ENCODE data around the gene IFNLR1.

Gene IFNLR1

DNA sequence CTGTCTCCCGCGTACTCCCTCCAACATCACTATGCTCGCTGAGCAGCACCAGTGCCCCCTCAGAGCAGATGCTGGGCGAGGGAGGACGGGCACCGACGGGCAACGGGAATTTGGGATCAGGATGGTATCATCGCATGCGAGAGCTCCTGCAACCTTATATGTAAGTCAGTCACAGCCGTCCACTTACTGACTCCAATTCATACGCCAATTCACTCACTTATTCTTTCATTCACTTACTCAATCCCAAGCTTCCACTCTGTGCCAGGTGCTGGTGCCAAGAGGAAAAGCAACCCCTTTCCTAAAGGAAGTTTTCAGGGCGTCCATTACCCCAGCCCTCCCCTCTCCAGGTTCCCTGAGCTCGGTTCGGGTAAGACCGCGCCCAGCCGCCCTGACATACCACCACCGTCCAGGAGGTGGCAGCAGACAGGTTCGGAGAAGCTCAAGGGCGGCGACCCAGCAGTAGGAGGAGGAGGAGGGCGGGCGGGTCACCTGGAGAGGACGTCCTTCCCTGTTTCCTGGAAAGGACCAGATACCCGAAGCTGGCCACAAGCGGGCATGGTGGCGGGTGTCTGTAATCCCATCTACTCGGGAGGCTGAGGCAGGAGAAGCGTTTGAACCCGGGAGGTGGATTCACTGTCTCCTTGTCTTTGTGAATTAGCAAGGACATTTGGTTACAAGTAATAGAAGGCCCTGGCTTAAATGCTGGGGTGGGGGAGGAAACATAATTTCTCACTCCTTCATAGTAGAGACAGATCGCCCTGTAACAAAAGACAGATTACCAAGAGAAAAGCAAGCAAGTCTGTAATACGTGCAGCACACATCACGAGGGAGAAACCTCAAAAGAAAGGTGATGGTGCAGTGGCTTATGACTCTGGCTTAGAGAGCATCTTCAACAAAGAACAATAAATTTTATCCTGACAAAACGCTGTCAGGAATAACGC, 36.6 kb downstream of the IFNLR1 start:
- TF ChIP-seq, protein P1, sequence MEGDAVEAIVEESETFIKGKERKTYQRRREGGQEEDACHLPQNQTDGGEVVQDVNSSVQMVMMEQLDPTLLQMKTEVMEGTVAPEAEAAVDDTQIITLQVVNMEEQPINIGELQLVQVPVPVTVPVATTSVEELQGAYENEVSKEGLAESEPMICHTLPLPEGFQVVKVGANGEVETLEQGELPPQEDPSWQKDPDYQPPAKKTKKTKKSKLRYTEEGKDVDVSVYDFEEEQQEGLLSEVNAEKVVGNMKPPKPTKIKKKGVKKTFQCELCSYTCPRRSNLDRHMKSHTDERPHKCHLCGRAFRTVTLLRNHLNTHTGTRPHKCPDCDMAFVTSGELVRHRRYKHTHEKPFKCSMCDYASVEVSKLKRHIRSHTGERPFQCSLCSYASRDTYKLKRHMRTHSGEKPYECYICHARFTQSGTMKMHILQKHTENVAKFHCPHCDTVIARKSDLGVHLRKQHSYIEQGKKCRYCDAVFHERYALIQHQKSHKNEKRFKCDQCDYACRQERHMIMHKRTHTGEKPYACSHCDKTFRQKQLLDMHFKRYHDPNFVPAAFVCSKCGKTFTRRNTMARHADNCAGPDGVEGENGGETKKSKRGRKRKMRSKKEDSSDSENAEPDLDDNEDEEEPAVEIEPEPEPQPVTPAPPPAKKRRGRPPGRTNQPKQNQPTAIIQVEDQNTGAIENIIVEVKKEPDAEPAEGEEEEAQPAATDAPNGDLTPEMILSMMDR (IDR thresholded peaks at IDR 0.05; ENCODE audit: poor library complexity, severe bottlenecking) = peak; percentile 95
- Histone ChIP-seq H3K27ac (ENCODE audit: poor library complexity, severe bottlenecking) (peak overlapping the region; percentile 93), H3K27me3 (ENCODE audit: insufficient read depth, poor library complexity, severe bottlenecking) (no peaks in the 10 kb centered on the region), H3K4me1 (ENCODE audit: insufficient read depth, poor library complexity, severe bottlenecking) (peaks cover 21% of the 10 kb centered on the region), H3K4me3 (ENCODE audit: severe bottlenecking) (peak overlapping the region; percentile 17), H3K36me3 (ENCODE audit: low read depth) (peaks cover 6% of the 10 kb centered on the region; the same call in 1 of the 2 replicates), H3K9me3 (ENCODE audit: severe bottlenecking) (no peaks in the 10 kb centered on the region)
- ATAC-seq (ENCODE audit: low read depth) (peak; percentile 78), DNase-seq (ENCODE audit: low spot score) (peak; percentile 94)

DNA sequence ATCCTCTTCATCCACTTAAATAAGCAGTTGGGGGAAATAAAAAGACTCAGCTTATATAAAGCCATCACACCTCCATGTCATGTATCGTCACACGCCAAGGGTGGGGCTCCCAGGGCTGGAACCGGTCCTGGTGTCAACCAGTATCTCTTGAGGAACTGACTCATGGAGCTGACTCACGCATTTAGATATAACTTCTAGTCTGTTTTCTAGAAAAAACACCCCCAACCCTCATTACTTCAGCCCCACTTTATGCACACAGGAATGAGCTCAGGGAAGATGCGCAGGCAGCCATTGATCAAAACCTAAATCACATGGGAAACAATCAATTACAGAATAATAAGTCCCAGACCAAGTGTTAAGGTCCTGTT, 37.2 kb downstream of the IFNLR1 start:
- no peaks in the 10 kb centered on the region for H3K9me3 ChIP-seq (ENCODE audit: severe bottlenecking)
- TF ChIP-seq, protein P1 (IDR thresholded peaks at IDR 0.05; ENCODE audit: poor library complexity, severe bottlenecking) = no peak
- ATAC-seq (ENCODE audit: low read depth) (peak; percentile 53), DNase-seq (ENCODE audit: low spot score) (peak; percentile 87)
- peak overlapping the region; percentile 93 for H3K27ac ChIP-seq (ENCODE audit: poor library complexity, severe bottlenecking)
- H3K4me3 ChIP-seq (ENCODE audit: severe bottlenecking) = peak overlapping the region; percentile 17
- H3K36me3 ChIP-seq (ENCODE audit: low read depth) = no peaks in the 10 kb centered on the region
- peaks cover 21% of the 10 kb centered on the region for H3K4me1 ChIP-seq (ENCODE audit: insufficient read depth, poor library complexity, severe bottlenecking)
- no peaks in the 10 kb centered on the region for H3K27me3 ChIP-seq (ENCODE audit: insufficient read depth, poor library complexity, severe bottlenecking)

DNA sequence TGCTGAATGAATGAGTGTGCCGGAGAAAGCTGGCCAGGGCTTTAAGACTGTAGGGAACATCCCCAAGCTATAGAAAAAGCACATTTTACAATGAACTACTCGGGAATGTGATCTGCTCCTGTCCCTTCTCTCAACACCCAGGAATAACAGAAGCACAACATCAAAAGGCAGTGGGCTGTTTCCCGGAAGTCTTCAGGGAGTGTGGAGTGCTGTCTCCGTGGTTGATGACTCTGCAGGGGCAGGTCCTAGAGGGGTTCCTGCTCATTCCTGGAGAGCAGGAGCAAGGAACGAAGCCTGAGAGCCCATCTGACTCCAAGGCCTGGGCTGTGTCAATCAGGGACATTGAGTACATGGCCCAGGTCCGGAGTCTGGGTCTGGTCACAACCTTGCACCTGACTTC, 39.3 kb downstream of the IFNLR1 start:
- Histone ChIP-seq H3K4me3 (ENCODE audit: severe bottlenecking) (no peak overlapping the region), H3K4me1 (ENCODE audit: insufficient read depth, poor library complexity, severe bottlenecking) (peaks cover 25% of the 10 kb centered on the region), H3K36me3 (ENCODE audit: low read depth) (no peaks in the 10 kb centered on the region), H3K27me3 (ENCODE audit: insufficient read depth, poor library complexity, severe bottlenecking) (no peaks in the 10 kb centered on the region), H3K9me3 (ENCODE audit: severe bottlenecking) (no peaks in the 10 kb centered on the region), H3K27ac (ENCODE audit: poor library complexity, severe bottlenecking) (no peak overlapping the region)
- DNase-seq (ENCODE audit: low spot score) (no peak), ATAC-seq (ENCODE audit: low read depth) (no peak)
- TF ChIP-seq, protein P1 (IDR thresholded peaks at IDR 0.05; ENCODE audit: poor library complexity, severe bottlenecking) = no peak

DNA sequence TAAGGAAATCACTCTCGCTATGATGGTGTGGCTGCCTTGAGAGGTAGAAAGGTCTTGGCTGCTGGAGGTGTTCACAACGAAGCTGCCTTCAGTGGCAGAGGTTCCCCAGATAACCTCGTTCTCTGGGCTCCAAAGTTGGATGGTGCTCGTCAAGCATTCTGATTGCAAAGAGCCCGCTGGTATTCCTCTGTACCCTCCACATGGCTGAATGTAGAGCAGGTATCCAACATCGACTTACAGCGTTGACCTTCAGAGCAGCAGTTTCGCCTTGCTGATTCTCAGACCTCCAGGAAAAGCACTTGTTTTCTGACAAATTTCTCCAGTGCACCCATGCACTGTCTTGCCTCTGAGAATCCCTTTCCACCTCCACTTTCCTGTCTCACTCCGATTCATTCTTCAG, 39.9 kb downstream of the IFNLR1 start:
- Histone ChIP-seq H3K27ac (ENCODE audit: poor library complexity, severe bottlenecking) (no peak overlapping the region), H3K4me3 (ENCODE audit: severe bottlenecking) (no peak overlapping the region), H3K36me3 (ENCODE audit: low read depth) (no peaks in the 10 kb centered on the region), H3K9me3 (ENCODE audit: severe bottlenecking) (no peaks in the 10 kb centered on the region), H3K4me1 (ENCODE audit: insufficient read depth, poor library complexity, severe bottlenecking) (peaks cover 20% of the 10 kb centered on the region), H3K27me3 (ENCODE audit: insufficient read depth, poor library complexity, severe bottlenecking) (no peaks in the 10 kb centered on the region)
- TF ChIP-seq, protein P1 (IDR thresholded peaks at IDR 0.05; ENCODE audit: poor library complexity, severe bottlenecking) = no peak
- ATAC-seq (ENCODE audit: low read depth) (no peak), DNase-seq (ENCODE audit: low spot score) (no peak)

All from RWPE2 (cell line).